ENCODE data around the gene PLEKHA4.

GRCh38 chr19:48796298-48797083, 71.9 kb downstream of the PLEKHA4 start:
- TF ChIP-seq, protein P1, sequence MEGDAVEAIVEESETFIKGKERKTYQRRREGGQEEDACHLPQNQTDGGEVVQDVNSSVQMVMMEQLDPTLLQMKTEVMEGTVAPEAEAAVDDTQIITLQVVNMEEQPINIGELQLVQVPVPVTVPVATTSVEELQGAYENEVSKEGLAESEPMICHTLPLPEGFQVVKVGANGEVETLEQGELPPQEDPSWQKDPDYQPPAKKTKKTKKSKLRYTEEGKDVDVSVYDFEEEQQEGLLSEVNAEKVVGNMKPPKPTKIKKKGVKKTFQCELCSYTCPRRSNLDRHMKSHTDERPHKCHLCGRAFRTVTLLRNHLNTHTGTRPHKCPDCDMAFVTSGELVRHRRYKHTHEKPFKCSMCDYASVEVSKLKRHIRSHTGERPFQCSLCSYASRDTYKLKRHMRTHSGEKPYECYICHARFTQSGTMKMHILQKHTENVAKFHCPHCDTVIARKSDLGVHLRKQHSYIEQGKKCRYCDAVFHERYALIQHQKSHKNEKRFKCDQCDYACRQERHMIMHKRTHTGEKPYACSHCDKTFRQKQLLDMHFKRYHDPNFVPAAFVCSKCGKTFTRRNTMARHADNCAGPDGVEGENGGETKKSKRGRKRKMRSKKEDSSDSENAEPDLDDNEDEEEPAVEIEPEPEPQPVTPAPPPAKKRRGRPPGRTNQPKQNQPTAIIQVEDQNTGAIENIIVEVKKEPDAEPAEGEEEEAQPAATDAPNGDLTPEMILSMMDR (IDR thresholded peaks at IDR 0.05; ENCODE audit: low read length): no peak
- TF ChIP-seq EZH2phosphoT487 (IDR thresholded peaks at IDR 0.05; ENCODE audit: low read length) (no peak), EZH2 (optimal IDR thresholded peaks at IDR 0.05; ENCODE audit: low read depth, low read length) (no peak)

Data from MM.1S (cell line).